H54 (cell line): Measurements from ENCODE around the gene LEKR1.

Experiments
- DNase-seq: peaks from one replicate; pipeline ENCODE4 v3.0.0; 2011; ENCODE audit warnings: low spot score, mixed read lengths; ENCODE audit not compliant: insufficient read length
- FAIRE-seq: peaks from 3 replicates; lab custom pipeline; 2011; peaks lifted over from hg19 to GRCh38; lab: Jason Lieb, UNC
- POLR2A ChIP-seq: IDR thresholded peaks from 2 replicates; pipeline ENCODE4 v1.6.1; 2011; ENCODE audit warnings: low read depth, mild to moderate bottlenecking, low read length

The LEKR1 gene

GRCh38 chr3:157091083-157091833 lies 265.1 kb downstream of the LEKR1 start:
- no peak for TF ChIP-seq POLR2A
- FAIRE-seq, result no peak
- no peak for DNase-seq

GRCh38 chr3:157092230-157092629 lies 266.1 kb downstream of the LEKR1 start:
- no peak for DNase-seq
- no peak for TF ChIP-seq POLR2A
- FAIRE-seq, result no peak

GRCh38 chr3:157093096-157093495 lies 266.9 kb downstream of the LEKR1 start:
- TF ChIP-seq POLR2A, result no peak
- FAIRE-seq (no peak), DNase-seq (no peak)

GRCh38 chr3:157094301-157094700 lies 268.1 kb downstream of the LEKR1 start:
- no peak for TF ChIP-seq POLR2A
- no peak for FAIRE-seq
- no peak for DNase-seq

- TF ChIP-seq POLR2A, result no peak
- no peak for DNase-seq
- no peak for FAIRE-seq
These were observed 268.8 kb downstream of the LEKR1 start for GRCh38 chr3:157094751-157095480.
